GM18498 (cell line): ENCODE results near the gene KCNIP2.
A peak's percentile ranks its signal among the peaks of the same experiment; 100 is the strongest.

Source experiments
- ATAC-seq: cut with Tn5 transposase; IDR thresholded peaks from one replicate; pipeline ENCODE4 v1.9.1; 2021; ENCODE audit warnings: mild to moderate bottlenecking, moderate library complexity; ENCODE audit not compliant: unreplicated experiment

The KCNIP2 gene

DNA sequence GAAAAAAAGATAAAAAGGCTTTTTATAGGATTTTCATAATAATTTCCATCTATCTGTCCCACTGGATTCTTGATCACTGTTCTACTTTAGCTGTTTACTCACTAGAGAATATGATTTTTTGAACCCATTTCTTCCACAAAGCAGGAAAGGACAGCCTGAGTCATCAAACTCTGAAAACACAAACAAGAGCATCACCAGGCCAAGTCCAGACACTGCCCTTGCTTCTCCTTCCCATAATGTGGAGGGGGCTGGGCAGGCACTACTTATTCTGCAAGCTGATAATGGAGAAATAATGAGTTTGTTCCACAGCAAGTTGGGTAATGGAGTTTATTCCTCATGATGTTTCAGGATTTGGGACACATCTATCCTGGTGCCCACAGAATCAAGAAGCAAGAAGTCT lies 13.0 kb upstream of the KCNIP2 start:
- ATAC-seq, result no peak

DNA sequence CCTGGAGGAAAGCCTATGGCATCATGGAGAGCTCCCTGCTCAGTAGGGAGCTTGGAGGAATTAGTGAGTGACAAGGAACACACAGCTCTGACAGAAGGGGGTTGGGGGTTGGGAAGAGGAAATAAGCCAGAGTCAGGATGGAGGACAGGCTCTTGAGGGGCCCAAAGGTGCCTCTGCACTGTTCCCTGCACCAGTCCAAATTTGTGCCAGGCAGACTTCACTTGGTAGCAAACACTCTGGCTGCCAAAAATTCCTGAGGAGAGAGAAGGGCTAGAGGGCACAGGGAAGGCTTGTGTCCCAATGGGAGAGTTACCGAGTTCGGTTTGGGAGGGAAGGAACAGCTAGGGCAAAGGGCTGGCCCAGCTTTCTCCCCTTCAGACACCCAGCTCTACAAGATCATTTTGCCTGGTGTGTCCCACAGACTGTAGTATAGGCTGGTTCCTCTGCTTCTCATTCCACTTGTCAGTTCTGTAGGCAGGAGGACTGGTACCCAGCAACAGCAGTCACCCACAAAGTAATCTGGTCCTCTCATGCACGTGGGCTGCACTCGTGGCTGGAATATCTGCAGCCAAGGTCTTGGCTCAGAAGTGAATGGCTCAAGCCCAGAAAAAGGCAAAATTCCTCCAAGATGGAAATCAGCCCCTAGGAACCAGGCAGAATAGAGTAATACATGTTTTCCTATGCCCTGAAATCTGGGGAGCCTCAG lies 8.0 kb upstream of the KCNIP2 start:
- ATAC-seq, result no peak

DNA sequence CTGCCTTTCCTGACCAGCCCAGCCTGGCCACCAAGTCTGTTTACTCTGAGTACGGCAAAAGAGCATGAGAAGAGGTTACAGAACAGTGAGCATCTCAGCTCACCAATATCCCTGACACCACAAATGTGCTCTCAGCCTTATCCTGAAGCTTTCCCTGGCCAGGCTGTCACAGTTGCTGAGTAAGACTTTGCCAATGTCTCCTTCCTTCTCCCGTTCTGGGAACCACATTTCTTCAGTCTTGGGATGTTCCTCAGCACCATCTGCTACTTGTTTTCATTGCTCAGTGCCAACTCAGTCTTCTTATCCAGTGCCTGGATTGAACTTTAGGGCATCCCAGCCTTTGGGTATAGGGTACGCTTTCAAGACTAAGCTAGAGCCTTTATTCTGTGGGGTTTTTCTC lies 7.1 kb upstream of the KCNIP2 start:
- no peak for ATAC-seq

DNA sequence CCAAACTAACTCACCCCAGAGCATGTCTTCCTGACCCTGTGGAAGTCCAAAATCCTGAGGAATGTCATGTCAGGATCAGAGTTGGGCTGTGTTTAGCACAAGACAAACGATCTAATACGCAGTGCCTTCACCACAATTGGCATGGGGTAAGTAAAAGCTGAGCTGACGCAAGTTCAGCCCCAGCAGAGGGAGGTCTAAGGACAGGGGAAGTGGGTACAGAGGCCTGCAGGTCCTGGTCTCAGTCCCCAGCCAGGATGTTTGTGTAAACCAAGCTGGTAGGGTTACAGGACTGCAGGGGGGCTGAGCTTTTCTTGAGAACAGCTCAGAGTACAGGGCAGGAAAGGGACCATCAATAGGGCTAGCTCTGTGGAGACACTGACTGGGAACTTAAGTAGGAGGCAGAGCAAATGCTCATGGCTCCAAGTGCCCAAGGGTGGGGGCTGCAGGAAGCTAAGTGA lies 5.3 kb upstream of the KCNIP2 start:
- no peak for ATAC-seq

DNA sequence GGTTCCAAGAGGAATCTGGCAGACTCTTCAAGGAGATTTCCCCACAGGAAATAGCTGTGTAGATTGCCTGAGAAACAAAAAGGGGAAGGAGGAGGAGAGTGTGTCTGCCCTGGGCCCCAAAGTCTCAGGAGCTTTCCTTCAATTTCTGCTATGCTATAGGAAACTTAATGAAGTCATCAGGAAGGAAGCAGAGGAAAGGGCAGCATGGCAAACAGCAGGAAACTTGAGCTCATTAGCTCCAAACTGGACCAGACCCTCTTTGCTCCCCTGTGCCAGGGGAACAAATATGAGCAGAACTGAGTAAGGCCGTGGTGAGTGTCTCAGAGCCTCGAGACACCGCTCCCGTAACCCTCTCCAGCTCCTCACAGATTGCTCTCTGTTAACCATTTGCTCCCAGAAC lies 4.8 kb upstream of the KCNIP2 start:
- ATAC-seq, result no peak

DNA sequence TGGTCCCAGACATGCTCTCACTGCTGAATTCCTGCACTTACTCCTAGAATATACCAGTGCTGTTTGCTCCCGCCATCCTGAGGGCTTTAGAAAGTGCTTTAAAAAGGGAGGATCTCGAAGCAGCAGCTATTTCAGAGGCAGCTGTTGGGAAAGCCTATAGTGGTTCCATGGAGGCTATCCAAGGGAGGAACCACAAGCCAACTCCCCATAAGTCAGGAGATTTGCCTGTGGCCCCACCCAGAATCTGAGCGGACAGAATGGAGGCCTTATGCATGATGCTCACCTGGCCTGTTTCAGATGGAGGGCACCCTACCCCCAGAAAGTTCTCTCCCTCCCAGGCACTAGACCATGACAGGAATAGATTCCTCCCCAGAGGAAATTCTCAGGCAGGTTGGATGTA lies 2.3 kb upstream of the KCNIP2 start:
- no peak for ATAC-seq

DNA sequence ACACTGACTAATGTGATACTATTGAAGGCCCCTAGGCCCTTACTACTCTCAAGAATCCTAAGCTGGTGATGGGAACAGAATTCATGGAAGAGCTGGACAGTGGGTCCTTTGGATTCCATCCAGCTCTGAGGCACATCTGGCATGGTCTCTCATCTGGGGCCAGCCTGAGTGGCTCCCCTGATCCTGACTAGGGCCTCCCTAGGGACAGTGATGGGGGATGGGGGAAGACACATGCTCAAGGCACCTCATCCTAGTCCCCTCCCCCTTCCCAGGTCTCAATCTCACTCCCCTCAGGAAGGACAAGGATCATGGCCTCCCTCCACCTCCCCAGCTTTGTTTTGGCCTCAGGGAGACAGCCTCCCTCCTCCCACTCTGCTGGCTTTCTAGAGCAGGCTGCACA lies 1.8 kb downstream of the KCNIP2 start:
- no peak for ATAC-seq

DNA sequence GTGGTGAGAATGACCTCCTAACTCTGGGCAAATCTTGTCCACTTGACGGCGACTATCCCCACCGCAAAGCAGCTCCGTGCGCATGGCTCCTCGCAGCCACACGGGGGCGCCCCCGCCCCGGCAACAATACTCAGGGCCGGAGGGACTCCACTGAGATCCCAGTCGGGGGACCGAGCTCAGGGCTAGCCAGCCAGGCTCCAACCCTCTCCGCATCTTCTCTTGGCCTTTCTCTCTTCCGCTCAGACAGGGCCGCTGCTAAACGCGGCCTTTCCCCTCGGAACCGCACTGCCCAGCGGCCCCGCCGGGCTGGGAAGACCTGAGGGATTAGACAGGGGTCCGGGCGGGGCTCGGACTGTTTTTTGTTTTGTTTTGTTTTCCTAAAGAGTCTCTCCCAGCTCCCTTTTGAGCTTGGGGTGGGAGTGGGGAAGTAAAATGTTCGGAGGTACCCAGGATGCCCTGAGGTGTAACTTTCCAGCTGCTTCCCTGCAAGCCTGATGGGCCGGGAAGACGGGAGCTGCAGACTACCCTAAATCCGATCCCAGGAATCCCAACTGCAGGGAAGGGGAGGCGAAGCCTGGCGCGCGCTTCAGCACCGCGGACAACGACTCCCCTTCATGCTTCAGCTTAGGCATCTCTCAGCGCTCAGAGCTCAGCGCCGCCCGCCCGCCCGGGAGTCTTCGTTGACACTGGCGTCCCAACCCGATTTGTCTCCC lies 2.7 kb downstream of the KCNIP2 start:
- ATAC-seq, result peak; percentile 61

DNA sequence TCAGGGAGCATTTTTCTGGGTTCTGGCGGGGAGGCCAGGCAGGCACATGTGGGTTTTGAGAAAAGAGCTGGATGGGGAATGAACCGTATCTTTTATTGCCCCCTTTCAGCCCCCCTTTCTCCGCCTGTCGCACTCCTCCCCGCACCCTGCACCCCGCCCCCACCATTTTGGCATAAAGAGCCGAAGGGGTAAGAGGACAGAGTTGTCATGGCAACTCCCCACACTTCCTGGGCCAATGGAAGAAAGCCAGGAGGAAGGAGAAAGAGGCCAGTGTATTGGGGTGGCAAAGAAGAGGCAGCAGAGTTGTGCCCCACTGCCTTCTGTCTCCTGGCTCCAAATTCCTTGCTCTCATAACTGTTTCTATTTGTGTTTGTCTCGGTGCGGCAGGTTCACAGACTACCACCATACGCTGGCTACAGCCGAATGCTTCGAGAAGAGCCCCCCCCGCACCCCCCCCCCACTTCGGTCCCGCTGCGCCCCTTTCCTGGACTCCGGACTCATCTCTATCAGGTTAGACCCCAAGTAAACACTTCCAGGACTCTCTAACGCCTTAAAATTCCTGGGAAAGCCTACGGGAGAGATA lies 3.4 kb downstream of the KCNIP2 start:
- ATAC-seq, result no peak

DNA sequence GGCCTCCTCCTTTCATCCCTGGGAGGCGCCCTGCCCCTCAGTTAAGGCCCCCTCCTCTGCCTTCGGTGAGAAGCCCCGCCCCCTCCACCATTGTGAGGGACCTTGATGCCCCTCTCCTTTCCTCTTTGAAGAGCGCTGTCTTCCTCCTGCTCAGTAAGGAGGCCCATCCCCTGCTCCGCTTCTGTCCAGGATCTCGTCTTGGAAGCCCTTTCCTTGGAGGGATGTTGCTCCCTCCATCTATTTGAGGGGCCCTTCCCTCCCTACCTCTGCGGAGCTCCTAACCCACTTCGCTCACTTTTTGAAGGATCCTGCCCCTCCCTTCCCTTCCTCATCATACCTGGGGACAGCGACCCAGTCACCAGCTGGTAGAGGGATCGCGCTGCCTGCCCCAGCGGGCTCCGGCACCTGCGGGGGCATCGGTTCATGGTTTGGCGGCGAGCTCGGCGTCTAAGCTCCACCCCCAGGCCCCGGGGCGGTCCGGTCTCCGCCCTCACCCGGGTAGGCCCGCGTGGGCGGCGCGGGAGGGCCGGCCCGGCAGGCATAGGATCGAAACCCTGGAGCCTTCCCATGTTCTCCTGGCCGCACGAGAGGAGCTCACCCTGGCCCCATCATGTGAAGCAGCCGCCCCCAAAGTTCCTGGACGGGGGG lies 4.1 kb downstream of the KCNIP2 start:
- no peak for ATAC-seq

DNA sequence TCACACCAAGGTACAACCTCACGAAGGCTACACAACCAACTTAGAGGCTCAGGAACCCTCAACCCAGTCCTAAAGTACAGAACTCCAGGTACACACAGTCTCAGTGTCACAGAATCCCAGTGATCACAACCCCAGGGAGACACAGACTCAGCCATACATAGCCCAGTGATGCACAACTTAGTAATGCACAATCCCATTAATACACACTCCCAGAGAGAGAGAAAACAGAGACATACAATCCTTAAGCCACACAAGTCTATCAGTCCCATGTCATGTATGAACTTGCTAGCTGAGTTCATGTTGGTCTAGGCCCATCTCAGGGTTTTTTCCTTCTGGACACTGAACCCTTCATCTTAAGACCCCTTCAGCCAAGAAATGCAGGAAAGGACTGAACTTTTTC lies 4.6 kb downstream of the KCNIP2 start:
- no peak for ATAC-seq

DNA sequence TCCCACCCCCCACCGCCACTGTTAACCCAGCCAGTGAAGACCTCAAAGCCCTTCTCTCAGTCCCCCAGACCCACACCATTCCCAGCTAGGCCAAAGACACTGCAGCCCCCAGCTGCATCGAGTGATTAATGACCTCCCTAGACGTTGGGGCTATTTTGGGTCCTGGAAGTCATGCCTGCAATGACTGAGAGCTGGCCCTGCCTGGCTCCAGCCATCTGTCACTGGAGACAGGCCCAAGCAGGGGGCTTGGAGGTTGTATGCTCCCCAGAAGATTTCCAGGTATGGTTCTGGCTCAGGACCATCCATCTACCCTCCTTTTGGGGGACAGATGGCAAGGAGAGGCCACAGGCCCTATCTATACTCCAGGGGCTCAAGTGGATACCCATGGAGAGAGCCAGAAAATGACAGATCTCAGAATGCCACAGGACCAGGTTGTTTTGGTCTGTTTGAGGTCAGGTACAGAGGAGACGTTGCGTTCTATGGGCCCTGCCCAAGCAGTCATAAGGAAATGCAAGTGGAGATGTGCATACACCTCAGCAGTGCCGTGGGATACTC lies 5.1 kb downstream of the KCNIP2 start:
- no peak for ATAC-seq

DNA sequence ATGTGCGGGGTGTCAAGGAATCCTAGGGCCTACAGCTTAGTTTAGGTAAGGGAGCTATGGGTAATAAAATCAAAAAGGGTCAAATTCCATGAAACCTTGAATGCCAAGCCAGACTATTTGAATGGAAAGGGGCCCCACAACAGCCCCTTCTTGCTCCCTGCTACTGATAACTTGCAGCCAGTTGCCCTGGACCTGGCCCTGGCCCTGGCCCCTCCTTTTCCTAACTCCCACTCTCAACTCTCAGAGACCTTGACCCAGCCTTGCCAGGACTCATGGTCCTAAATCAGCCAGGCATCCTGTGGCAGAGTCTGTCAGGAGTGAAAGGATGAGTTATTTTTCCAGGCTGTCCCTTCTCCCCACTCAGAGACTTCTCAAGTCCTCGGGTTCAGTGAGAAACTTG lies 5.9 kb downstream of the KCNIP2 start:
- no peak for ATAC-seq

DNA sequence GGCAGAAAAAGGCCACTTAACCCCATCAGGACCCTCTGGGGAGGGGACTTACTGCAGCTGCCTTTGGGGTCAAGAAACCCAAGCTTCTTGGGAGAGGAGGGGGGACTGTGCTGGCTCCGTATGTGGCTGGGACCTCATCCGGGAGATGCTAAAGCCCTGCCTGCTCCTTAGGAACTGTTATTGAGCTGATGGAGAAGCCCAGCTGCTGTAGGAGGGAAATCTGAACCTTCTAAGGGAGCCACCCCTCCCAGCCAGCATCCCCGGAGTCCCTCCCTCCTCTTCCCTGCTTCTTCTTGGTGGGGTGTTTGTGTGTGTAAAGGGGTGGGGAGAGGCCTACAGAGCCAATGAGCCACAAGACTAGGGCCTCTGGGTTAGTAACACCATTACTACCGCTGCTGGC lies 8.2 kb downstream of the KCNIP2 start:
- no peak for ATAC-seq

DNA sequence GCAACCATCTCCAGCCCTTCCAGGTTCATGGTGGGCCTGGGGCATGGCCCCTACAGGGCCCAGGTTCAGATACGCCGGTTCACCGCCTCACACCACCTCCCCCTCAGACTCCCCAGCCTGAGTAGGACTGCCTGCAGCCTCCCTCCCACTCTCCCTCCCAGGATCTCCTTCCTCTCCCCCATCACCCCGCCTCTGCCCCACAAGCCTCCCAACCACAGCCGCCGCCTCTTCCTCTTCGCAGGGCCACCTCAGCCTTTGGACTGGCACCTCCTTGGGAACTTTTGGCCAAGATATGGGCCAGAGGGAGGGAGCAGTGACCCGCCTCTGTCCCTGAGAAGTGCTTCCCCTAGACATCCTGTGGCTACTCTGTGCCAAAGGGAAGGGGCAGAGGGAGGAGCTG lies 9.3 kb downstream of the KCNIP2 start:
- no peak for ATAC-seq

DNA sequence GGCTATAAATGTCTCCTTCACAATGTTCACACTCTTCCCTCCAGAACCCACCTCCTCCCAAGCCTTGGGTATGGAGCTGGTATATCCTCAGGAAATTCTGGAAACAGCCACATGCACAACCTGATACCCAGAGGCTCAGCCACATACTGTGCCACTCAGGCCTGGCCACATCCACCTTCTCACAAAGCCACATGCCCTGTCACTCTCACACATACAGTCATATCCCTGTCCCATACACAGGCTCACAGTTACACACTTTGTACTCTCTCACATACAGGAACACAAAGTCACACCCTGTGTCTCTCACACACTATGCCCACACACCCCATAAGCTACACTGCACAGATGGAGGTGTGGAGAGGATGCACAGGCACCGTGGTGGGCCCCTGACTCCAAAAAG lies 10.1 kb downstream of the KCNIP2 start:
- no peak for ATAC-seq

DNA sequence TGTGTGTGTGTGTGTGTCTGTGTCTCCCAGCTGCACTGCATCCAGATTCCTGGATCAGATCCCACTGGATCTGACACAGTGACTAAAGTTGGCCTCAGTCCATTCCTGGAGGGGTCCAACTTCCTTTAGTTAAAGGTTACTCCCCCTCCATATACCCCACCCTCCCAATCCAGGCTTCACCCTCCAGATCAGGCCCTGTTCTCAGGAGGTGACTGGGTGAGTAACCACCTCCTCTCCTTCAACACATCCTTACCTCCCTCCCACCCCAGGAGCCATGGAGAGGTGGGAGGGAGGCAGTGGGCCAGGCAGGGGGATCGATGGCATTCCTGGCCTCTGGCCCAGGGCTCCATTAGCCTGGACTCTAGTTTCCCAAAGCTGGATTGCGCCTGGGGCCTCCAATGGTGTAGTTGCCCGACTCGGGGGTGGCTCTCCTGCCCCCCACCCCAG lies 11.3 kb downstream of the KCNIP2 start:
- no peak for ATAC-seq

DNA sequence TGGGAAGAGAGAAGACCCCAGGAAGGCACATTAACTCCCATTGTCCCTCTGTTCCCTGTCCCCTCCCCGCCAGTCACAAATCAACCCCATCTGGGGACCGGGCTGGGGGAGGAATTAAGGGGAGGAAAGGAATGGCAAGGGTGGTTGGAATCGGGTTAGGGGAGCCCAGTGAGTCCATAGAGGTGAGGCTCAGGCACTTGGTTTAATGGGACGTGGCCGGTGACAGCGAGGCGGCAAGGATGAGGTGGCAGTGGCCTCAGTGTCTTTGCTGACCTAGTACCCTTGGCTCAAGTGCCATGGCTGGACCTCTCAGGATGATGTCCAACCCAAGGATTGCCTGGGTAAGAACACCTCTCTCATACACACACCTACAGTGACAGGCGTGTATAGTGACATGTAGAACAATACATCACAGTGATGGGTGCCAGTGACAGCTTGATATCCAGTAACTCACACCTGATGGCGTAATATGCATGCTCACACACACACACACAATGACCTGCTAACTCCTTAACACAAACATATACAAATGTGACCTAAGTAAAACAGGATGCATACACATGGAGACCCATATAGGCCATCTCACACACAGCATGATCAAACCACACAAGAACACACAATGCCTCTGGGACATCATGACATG lies 12.3 kb downstream of the KCNIP2 start:
- no peak for ATAC-seq

DNA sequence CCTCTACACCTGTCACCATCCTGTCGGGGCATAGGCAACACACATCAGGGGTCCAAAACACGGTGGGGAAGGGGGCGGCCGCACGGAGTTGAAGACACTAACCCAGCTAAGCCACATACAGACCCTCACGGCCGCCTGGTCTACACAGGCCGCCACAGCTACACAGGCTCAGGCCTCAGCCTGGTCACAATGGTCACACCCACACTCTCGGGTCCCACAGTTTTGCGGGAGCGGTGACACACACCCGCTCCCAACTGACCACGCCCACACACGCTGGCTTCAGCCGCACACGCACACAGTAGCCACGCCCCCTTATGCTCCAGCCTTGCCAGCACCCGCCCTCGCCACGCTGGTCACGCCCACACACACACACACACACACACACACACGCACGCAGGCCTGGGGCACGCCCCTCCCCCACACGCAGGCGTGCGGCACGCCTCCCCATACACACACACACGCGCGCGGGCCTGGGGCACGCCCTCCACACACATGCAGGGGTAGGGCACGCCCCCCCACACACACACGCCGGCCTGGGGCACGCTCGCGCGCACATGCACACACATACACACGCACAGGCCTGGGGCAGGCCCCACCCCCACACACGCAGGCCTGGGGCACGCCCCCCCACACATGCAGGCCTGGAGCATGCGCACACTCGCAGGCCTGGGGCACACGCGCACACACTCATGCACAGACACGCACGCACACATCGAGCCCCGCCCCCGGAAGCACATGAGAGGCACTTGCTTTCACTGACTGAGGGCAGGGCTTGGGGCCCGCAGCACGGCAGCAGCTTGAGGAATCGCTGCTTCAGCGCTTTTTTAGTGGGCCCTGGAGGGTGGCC lies 13.1 kb downstream of the KCNIP2 start:
- ATAC-seq, result peak; percentile 67
